ENCODE measurements around the gene FAM241B.
A peak's percentile ranks its signal among the peaks of the same experiment; 100 is the strongest.

The FAM241B gene

GRCh38 chr10:69636626-69637605 is 6.9 kb downstream of the FAM241B start:
- TF ChIP-seq CTCF (IDR thresholded peaks at IDR 0.05; ENCODE audit: low read depth, low read length, missing control alignments), result peak; percentile 31
- H3K4me3 ChIP-seq (ENCODE audit: low read depth, low read length), result no peak overlapping the region
- DNase-seq (ENCODE audit: low read depth), result no peak
- in situ Hi-C loops (cut with HindIII; ENCODE audit: low sequenced_read_pairs), result loop anchor here (5.0 kb wide), 1 partner anchor 230 kb away; no protein-coding TSS in a partner anchor

- H3K4me3 ChIP-seq (ENCODE audit: low read depth, low read length), result no peak overlapping the region
- in situ Hi-C loops (cut with HindIII; ENCODE audit: low sequenced_read_pairs), result loop anchor here (5.0 kb wide), 1 partner anchor 231 kb away; no protein-coding TSS in a partner anchor
- no peak for DNase-seq (ENCODE audit: low read depth)
- TF ChIP-seq CTCF (IDR thresholded peaks at IDR 0.05; ENCODE audit: low read depth, low read length, missing control alignments), result no peak
Observed at GRCh38 chr10:69638642-69639041, 8.6 kb downstream of the FAM241B start.

- DNase-seq (ENCODE audit: low read depth), result peak; percentile 55
- no peak overlapping the region for H3K4me3 ChIP-seq (ENCODE audit: low read depth, low read length)
- in situ Hi-C loops (cut with HindIII; ENCODE audit: low sequenced_read_pairs), result loop anchor here (5.0 kb wide), 1 partner anchor 232 kb away; no protein-coding TSS in a partner anchor
- TF ChIP-seq CTCF (IDR thresholded peaks at IDR 0.05; ENCODE audit: low read depth, low read length, missing control alignments), result peak; percentile 87
Observed at GRCh38 chr10:69639291-69640195, 9.5 kb downstream of the FAM241B start.

GRCh38 chr10:69640196-69640980 is 10.3 kb downstream of the FAM241B start:
- TF ChIP-seq CTCF (IDR thresholded peaks at IDR 0.05; ENCODE audit: low read depth, low read length, missing control alignments), result no peak
- DNase-seq (ENCODE audit: low read depth), result no peak
- no peak overlapping the region for H3K4me3 ChIP-seq (ENCODE audit: low read depth, low read length)
- in situ Hi-C loops (cut with HindIII; ENCODE audit: low sequenced_read_pairs), result no loop called here

- DNase-seq (ENCODE audit: low read depth), result no peak
- in situ Hi-C loops (cut with HindIII; ENCODE audit: low sequenced_read_pairs), result no loop called here
- no peak for TF ChIP-seq CTCF (IDR thresholded peaks at IDR 0.05; ENCODE audit: low read depth, low read length, missing control alignments)
- H3K4me3 ChIP-seq (ENCODE audit: low read depth, low read length), result no peak overlapping the region
Observed at GRCh38 chr10:69641261-69641980, 11.4 kb downstream of the FAM241B start.

Data from astrocyte of the cerebellum (primary cell).